HepG2 (cell line): ENCODE results near the gene MEGF6. TPM values are rescaled to one million over a fixed set of nuclear protein-coding genes. Genes with fewer than 3 reads are reported as not detected.

Source experiments
- CCAR2 ChIP-seq: fragments of 200-400 bp; formaldehyde crosslinking; optimal IDR thresholded peaks from 2 replicates; pipeline ENCODE3; 2018; ENCODE audit warnings: low read depth, mild to moderate bottlenecking, low read length, moderate library complexity
- ETS1 ChIP-seq: sonication (generic); formaldehyde crosslinking; IDR thresholded peaks from 2 replicates; pipeline ENCODE4 v1.4.0; 2020; ENCODE audit warnings: missing genetic modification reagents
- FOXK1 ChIP-seq: sonication (generic); formaldehyde crosslinking; IDR thresholded peaks from 2 replicates; pipeline ENCODE4 v1.4.0; 2020; ENCODE audit warnings: low read depth, missing genetic modification reagents, borderline replicate concordance
- HNRNPUL1 ChIP-seq: fragments of 200-400 bp; formaldehyde crosslinking; IDR thresholded peaks from 2 replicates; pipeline ENCODE4 v1.6.1; 2017; ENCODE audit warnings: low read depth, mild to moderate bottlenecking, low read length, moderate library complexity
- MIER2 ChIP-seq: IDR thresholded peaks from 2 replicates; pipeline ENCODE4 v1.6.1; 2016; ENCODE audit warnings: missing biosample characterization, missing genetic modification reagents
- MXI1 ChIP-seq: IDR thresholded peaks from 3 replicates; pipeline ENCODE4 v1.6.1; 2012; ENCODE audit warnings: low read depth, low read length, inconsistent platforms, borderline replicate concordance
- NRL ChIP-seq: sonication (generic); formaldehyde crosslinking; IDR thresholded peaks from 2 replicates; pipeline ENCODE4 v1.5.0; 2020; ENCODE audit warnings: missing genetic modification reagents, mild to moderate bottlenecking, moderate library complexity, borderline replicate concordance
- PRDM15 ChIP-seq: sonication (generic); formaldehyde crosslinking; IDR thresholded peaks from 2 replicates; pipeline ENCODE4 v1.4.0; 2020; ENCODE audit warnings: missing genetic modification reagents
- PREB ChIP-seq: sonication (generic); formaldehyde crosslinking; IDR thresholded peaks from 2 replicates; pipeline ENCODE4 v1.4.0; 2020; ENCODE audit warnings: missing genetic modification reagents
- SRSF4 ChIP-seq: fragments of 200-400 bp; formaldehyde crosslinking; IDR thresholded peaks from one replicate; pipeline ENCODE4 v1.6.1; 2018; ENCODE audit warnings: mild to moderate bottlenecking, low read depth, low read length, moderate library complexity; ENCODE audit not compliant: poor library complexity, severe bottlenecking
- TFDP2 ChIP-seq: sonication (generic); formaldehyde crosslinking; IDR thresholded peaks from 2 replicates; pipeline ENCODE4 v1.4.0; 2020; ENCODE audit warnings: missing genetic modification reagents
- THRA ChIP-seq: sonication (generic); formaldehyde crosslinking; IDR thresholded peaks from 2 replicates; pipeline ENCODE4 v1.4.0; 2020; ENCODE audit warnings: missing genetic modification reagents, borderline replicate concordance
- YEATS4 ChIP-seq: sonication (generic); formaldehyde crosslinking; IDR thresholded peaks from 2 replicates; pipeline ENCODE4 v1.4.0; 2020; ENCODE audit warnings: missing genetic modification reagents, borderline replicate concordance
- ZBTB7A ChIP-seq: sonication (generic); formaldehyde crosslinking; IDR thresholded peaks from 2 replicates; pipeline ENCODE4 v1.8.0; 2022; ENCODE audit warnings: mild to moderate bottlenecking, missing genetic modification reagents
- ZIK1 ChIP-seq: sonication (generic); formaldehyde crosslinking; IDR thresholded peaks from 2 replicates; pipeline ENCODE4 v1.5.0; 2020; ENCODE audit warnings: mild to moderate bottlenecking, low read depth, missing genetic modification reagents, borderline replicate concordance
- ZNF430 ChIP-seq: sonication (generic); formaldehyde crosslinking; IDR thresholded peaks from 2 replicates; pipeline ENCODE4 v1.9.0; 2021; ENCODE audit warnings: mild to moderate bottlenecking, missing genetic modification reagents
- ZNF484 ChIP-seq: sonication (generic); formaldehyde crosslinking; IDR thresholded peaks from 2 replicates; pipeline ENCODE4 v1.5.1; 2020; ENCODE audit warnings: mild to moderate bottlenecking, low read depth, missing genetic modification reagents, borderline replicate concordance
- ZNF562 ChIP-seq: sonication (generic); formaldehyde crosslinking; IDR thresholded peaks from 2 replicates; pipeline ENCODE4 v1.8.0; 2022; ENCODE audit warnings: missing genetic modification reagents, borderline replicate concordance
- ZSCAN20 ChIP-seq: sonication (generic); formaldehyde crosslinking; IDR thresholded peaks from 2 replicates; pipeline ENCODE4 v1.4.0; 2020; ENCODE audit warnings: missing genetic modification reagents, mild to moderate bottlenecking, borderline replicate concordance
- polyA plus RNA-seq, 8 experiments: library from polyadenylated mRNA; depleted of rRNA in 3 of 8; stranded (reverse) in 7 of 8; unstranded in 1 of 8; fragments of >200 nt; fragmentation: Illumina TruSeq in 4 of 8; extraction: Trizol in 4 of 8; gene quantifications; 2 replicates each; pipeline versions ENCODE4 v1.2.1 to v1.2.3, GENCODE V29; 2011 to 2016; ENCODE audit warnings: low read depth in 4 of 8, missing spikeins in 1 of 8, mixed read lengths in 1 of 8; ENCODE audit not compliant: insufficient read depth in 1 of 8
- total RNA-seq, 5 experiments: library from RNA; depleted of rRNA; stranded (reverse); fragments of >200 nt; fragmentation: Illumina TruSeq; extraction: Trizol; gene quantifications; 2 replicates each; pipeline ENCODE4 v1.2.3, GENCODE V29; 2016; ENCODE audit warnings: low read depth in 1 of 5

MEGF6 gene
- total and polyA plus RNA-seq, 2 of the 13 experiments (the other 11 are each of a cell fraction or from before 2014, with no cell fraction given), result 1.9 TPM

GRCh38 chr1:3471356-3472087 is 139.8 kb downstream of the MEGF6 start (continued):
- TF ChIP-seq FOXK1 (CRISPR knock-in tag) (peak; percentile 74; the same call in 1 of the 2 replicates), ZIK1 (peak; percentile 10; the same call in 1 of the 2 replicates), TFDP2 (CRISPR knock-in tag) (peak; percentile 72), ETS1 (CRISPR knock-in tag) (0 out of 2 replicates have a peak, but pooled peaks have one; percentile 72), SRSF4 (no peak), PREB (CRISPR knock-in tag) (no peak), THRA (peak; percentile 95), MXI1 (peak; percentile 55; the same call in 1 of the 3 replicates), ZSCAN20 (CRISPR knock-in tag) (peak; percentile 58; the same call in 1 of the 2 replicates), HNRNPUL1 (no peak), ZBTB7A (CRISPR knock-in tag) (peak; percentile 23; the same call in 1 of the 2 replicates), NRL (CRISPR knock-in tag) (peak; percentile 58; the same call in 1 of the 2 replicates), YEATS4 (peak; percentile 90; the same call in 1 of the 2 replicates), PRDM15 (no peak), ZNF484 (CRISPR knock-in tag) (no peak), ZNF562 (CRISPR knock-in tag) (no peak), ZNF430 (CRISPR knock-in tag) (peak; percentile 58; the same call in 1 of the 2 replicates), MIER2 (no peak), CCAR2 (no peak)
